Breast epithelium (tissue), 3 donors: ENCODE measurements around the gene CMTM8.

Experiments used
- CTCF ChIP-seq, 3 donors: fragments of 450-650 bp; IDR thresholded peaks; one replicate each; pipeline ENCODE4 v1.5.1; 2016 to 2017; ENCODE audit warnings: antibody characterized with exemption in 3 of 3, mild to moderate bottlenecking in 3 of 3, moderate library complexity in 3 of 3
- POLR2A ChIP-seq: fragments of 450-650 bp; IDR thresholded peaks from one replicate; pipeline ENCODE4 v1.6.1; 2016; ENCODE audit warnings: antibody characterized with exemption, mild to moderate bottlenecking, moderate library complexity
- POLR2AphosphoS5 ChIP-seq, 3 donors: sonication (generic); formaldehyde crosslinking; IDR thresholded peaks; one replicate each; pipeline ENCODE4 v1.6.1; 2017; ENCODE audit warnings: antibody characterized with exemption in 3 of 3

GRCh38 chr3:32397941-32398340, 159.5 kb downstream of the CMTM8 start:
- TF ChIP-seq CTCF (IDR thresholded peaks at IDR 0.05), result no peak
- TF ChIP-seq POLR2A, result no peak
- TF ChIP-seq POLR2AphosphoS5 (IDR thresholded peaks at IDR 0.05), result no peak
